IMR-90 (cell line): ENCODE results near the gene TDP2. TPM values are rescaled to one million over a fixed set of nuclear protein-coding genes. Genes with fewer than 3 reads are reported as not detected.

Experiments used
- ATAC-seq: fragments of 200-7000 bp; cut with Tn5 transposase; 2 replicates; pipeline ENCODE4 v1.9.1; 2020; ENCODE audit warnings: low read depth, mild to moderate bottlenecking, moderate library complexity
- BruUV-seq: library from RNA; stranded (reverse); fragments of 400-500 nt; replicated peaks from 2 replicates; lab custom pipeline; 2021; lab: Mats Ljungman, UMichigan
- CTCF ChIA-PET: fragments of 300-600 bp; formaldehyde crosslinking; extraction: SDS; loops from one replicate; lab custom pipeline; 2021; ENCODE audit warnings: antibody characterized with exemption; lab: Yijun Ruan, JAX
- POLR2A ChIA-PET: fragments of 300-600 bp; sonication (Branson Sonifier 250); formaldehyde crosslinking; loops from one replicate; lab custom pipeline; 2022; ENCODE audit warnings: antibody characterized with exemption; ENCODE audit not compliant: unreplicated experiment; lab: Charles Lee
- DNase-seq: peaks from one replicate; pipeline ENCODE4 v3.0.0; 2013
- H2AFZ ChIP-seq: replicated peaks from 2 replicates; pipeline ENCODE3; 2013; ENCODE audit warnings: low read length, mild to moderate bottlenecking; ENCODE audit not compliant: poor library complexity
- H2AK5ac ChIP-seq: 2 replicates; pipeline ENCODE4 v1.6.1; 2013; ENCODE audit warnings: low read depth, low read length, inconsistent platforms
- H2AK9ac ChIP-seq: replicated peaks from 2 replicates; pipeline ENCODE3; 2013; ENCODE audit warnings: mild to moderate bottlenecking, low read depth, low read length, moderate library complexity; ENCODE audit not compliant: poor library complexity
- H2BK120ac ChIP-seq: 2 replicates; pipeline ENCODE4 v1.6.1; 2013; ENCODE audit warnings: low read depth, low read length, inconsistent platforms
- H2BK15ac ChIP-seq: 3 replicates; pipeline ENCODE4 v1.6.1; 2013; ENCODE audit warnings: low read depth, low read length, inconsistent platforms
- H2BK20ac ChIP-seq: 2 replicates; pipeline ENCODE4 v1.6.1; 2013; ENCODE audit warnings: low read depth, mild to moderate bottlenecking, inconsistent platforms, low read length, moderate library complexity
- H2BK5ac ChIP-seq: 2 replicates; pipeline ENCODE4 v1.6.1; 2013; ENCODE audit warnings: mild to moderate bottlenecking, low read depth, low read length, inconsistent platforms; ENCODE audit not compliant: poor library complexity, severe bottlenecking
- H3K14ac ChIP-seq: replicated peaks from 2 replicates; pipeline ENCODE4 v1.6.1; 2013; ENCODE audit warnings: low read depth, low read length, inconsistent platforms
- H3K18ac ChIP-seq: 2 replicates; pipeline ENCODE4 v1.6.1; 2013; ENCODE audit warnings: low read depth, low read length, control low read depth
- H3K23ac ChIP-seq: 2 replicates; pipeline ENCODE4 v1.6.1; 2013; ENCODE audit warnings: low read depth, low read length, inconsistent platforms
- H3K27ac ChIP-seq: 2 replicates; pipeline ENCODE4 v1.5.1; 2013; ENCODE audit warnings: mild to moderate bottlenecking, control low read depth, low read length; ENCODE audit not compliant: insufficient read depth
- H3K27me3 ChIP-seq: 2 replicates; pipeline ENCODE4 v1.6.1; 2013; ENCODE audit warnings: low read length; ENCODE audit not compliant: control insufficient read depth, insufficient read depth
- H3K36me3 ChIP-seq: 2 replicates; pipeline ENCODE4 v1.6.1; 2013; ENCODE audit warnings: low read length, mixed read lengths; ENCODE audit not compliant: control insufficient read depth, insufficient read depth
- H3K4ac ChIP-seq: 2 replicates; pipeline ENCODE4 v1.6.1; 2013; ENCODE audit warnings: low read depth, low read length, inconsistent platforms
- H3K4me1 ChIP-seq: 2 replicates; pipeline ENCODE4 v1.6.1; 2013; ENCODE audit warnings: low read length, mixed read lengths; ENCODE audit not compliant: control insufficient read depth, insufficient read depth
- H3K4me2 ChIP-seq: 2 replicates; pipeline ENCODE4 v1.6.1; 2013; ENCODE audit warnings: low read depth, mild to moderate bottlenecking, control low read depth, low read length, moderate library complexity
- H3K4me3 ChIP-seq: 2 replicates; pipeline ENCODE4 v1.5.1; 2013; ENCODE audit warnings: low read depth, mild to moderate bottlenecking, control low read depth, low read length, moderate library complexity; ENCODE audit not compliant: insufficient read depth
- H3K56ac ChIP-seq: 2 replicates; pipeline ENCODE4 v1.6.1; 2013; ENCODE audit warnings: low read length, inconsistent platforms; ENCODE audit not compliant: insufficient read depth; ENCODE audit errors: extremely low read depth
- H3K79me1 ChIP-seq, 2 experiments: 2 replicates each; pipeline ENCODE4 v1.6.1; 2013; ENCODE audit warnings: low read length in 2 of 2, inconsistent platforms in 1 of 2, low read depth in 1 of 2
- H3K9ac ChIP-seq: 2 replicates; pipeline ENCODE4 v1.6.1; 2013; ENCODE audit warnings: low read depth, low read length, control low read depth
- H3K9me1 ChIP-seq: 2 replicates; pipeline ENCODE4 v1.6.1; 2013; ENCODE audit warnings: low read length, inconsistent platforms; ENCODE audit not compliant: insufficient read depth
- H3K9me3 ChIP-seq: 2 replicates; pipeline ENCODE4 v1.6.1; 2013; ENCODE audit warnings: low read length; ENCODE audit not compliant: control insufficient read depth, insufficient read depth
- H4K20me1 ChIP-seq: 2 replicates; pipeline ENCODE4 v1.6.1; 2013; ENCODE audit warnings: low read length, inconsistent platforms; ENCODE audit not compliant: insufficient read depth
- H4K5ac ChIP-seq: 2 replicates; pipeline ENCODE4 v1.6.1; 2013; ENCODE audit warnings: mild to moderate bottlenecking, low read depth, low read length, control low read depth
- H4K8ac ChIP-seq, 2 experiments: 2 replicates each; pipeline ENCODE4 v1.6.1; 2013; ENCODE audit warnings: low read depth in 2 of 2, low read length in 2 of 2, control low read depth in 1 of 2, inconsistent platforms in 1 of 2
- H4K91ac ChIP-seq: 2 replicates; pipeline ENCODE4 v1.6.1; 2013; ENCODE audit warnings: low read depth, low read length, inconsistent platforms; ENCODE audit not compliant: insufficient read depth
- BHLHE40 ChIP-seq: fragments of 150-350 bp; IDR thresholded peaks from 2 replicates; pipeline ENCODE4 v1.6.1; 2016; ENCODE audit warnings: mild to moderate bottlenecking, low read depth, low read length
- CEBPB ChIP-seq: IDR thresholded peaks from 2 replicates; pipeline ENCODE4 v1.6.1; 2012; ENCODE audit warnings: low read depth, low read length, improper control_type of control experiment
- MAZ ChIP-seq: IDR thresholded peaks from 2 replicates; pipeline ENCODE4 v1.6.1; 2012; ENCODE audit warnings: low read depth, mild to moderate bottlenecking, low read length, improper control_type of control experiment, moderate library complexity, borderline replicate concordance
- NFE2L2 ChIP-seq: fragments of 150-350 bp; IDR thresholded peaks from 2 replicates; pipeline ENCODE4 v1.6.1; 2016; ENCODE audit warnings: low read depth, mild to moderate bottlenecking, low read length
- POLR2A ChIP-seq: IDR thresholded peaks from 2 replicates; pipeline ENCODE4 v1.6.1; 2012; ENCODE audit warnings: mild to moderate bottlenecking, low read depth, low read length
- RCOR1 ChIP-seq: IDR thresholded peaks from 2 replicates; pipeline ENCODE4 v1.6.1; 2012; ENCODE audit warnings: mild to moderate bottlenecking, low read length, improper control_type of control experiment; ENCODE audit not compliant: insufficient replicate concordance
- RFX5 ChIP-seq: IDR thresholded peaks from 2 replicates; pipeline ENCODE4 v1.8.0; 2012; ENCODE audit warnings: low read depth, mild to moderate bottlenecking, low read length, moderate library complexity
- SMC3 ChIP-seq: fragments of 150-350 bp; IDR thresholded peaks from 2 replicates; pipeline ENCODE4 v1.6.1; 2016; ENCODE audit warnings: low read depth, mild to moderate bottlenecking, antibody characterized with exemption, low read length, moderate library complexity
- WGBS, 2 experiments: methylation state at CpG; one replicate each; pipeline versions ENCODE4 v1.1.5 to v1.1.7; 2013; ENCODE audit warnings: missing lambda C conversion rate in 2 of 2; ENCODE audit not compliant: insufficient read length in 1 of 2; ENCODE audit errors: extremely low coverage in 2 of 2; 5-methylcytosine and 5-hydroxymethylcytosine counted together
- dilution Hi-C: fragments of 300-500 bp; cut with HindIII; formaldehyde crosslinking; loops from one replicate; pipeline ENCODE4 v1.14.3; 2018; ENCODE audit warnings: low sequenced_read_pairs; ENCODE audit not compliant: unreplicated experiment
- in situ Hi-C: fragments of 300-500 bp; cut with MboI; formaldehyde crosslinking; loops from 3 replicates; pipeline ENCODE4 v1.14.3; 2019; ENCODE audit warnings: low sequenced_read_pairs, inconsistent platforms, mixed read lengths
- intact Hi-C: fragments of 100-400 bp; cut with micrococcal nuclease; formaldehyde crosslinking; loops from 2 replicates; pipeline ENCODE4 v1.10.0; 2022
- polyA plus RNA-seq, 3 experiments: library from polyadenylated mRNA; depleted of rRNA; stranded (reverse); fragments of >200 nt; gene quantifications; 2 replicates each; pipeline ENCODE4 v1.2.3, GENCODE V29; 2012; ENCODE audit warnings: low replicate concordance in 1 of 3
- total RNA-seq: library from RNA; depleted of rRNA; stranded (reverse); fragments of >200 nt; gene quantifications from 2 replicates; pipeline ENCODE4 v1.2.3, GENCODE V29; 2012
- TF ChIP-seq, protein P1 (sequence below): fragments of 150-350 bp; IDR thresholded peaks from 2 replicates; pipeline ENCODE4 v1.6.1; 2017; ENCODE audit warnings: mild to moderate bottlenecking, antibody characterized with exemption, low read length, low read depth
- TF ChIP-seq, protein P2 (sequence below): fragments of 150-350 bp; IDR thresholded peaks from 2 replicates; pipeline ENCODE4 v1.6.1; 2016; ENCODE audit warnings: low read depth, mild to moderate bottlenecking, low read length, moderate library complexity, borderline replicate concordance
- TF ChIP-seq, protein P3 (sequence below): conservative IDR thresholded peaks from 2 replicates; pipeline ENCODE4 v1.5.1; 2012; ENCODE audit warnings: mild to moderate bottlenecking, low read depth, low read length, improper control_type of control experiment

Gene TDP2
- total and polyA plus RNA-seq, 2 of the 4 experiments (the other 2 are of a cell fraction) = 13.6 to 22.8 TPM

DNA sequence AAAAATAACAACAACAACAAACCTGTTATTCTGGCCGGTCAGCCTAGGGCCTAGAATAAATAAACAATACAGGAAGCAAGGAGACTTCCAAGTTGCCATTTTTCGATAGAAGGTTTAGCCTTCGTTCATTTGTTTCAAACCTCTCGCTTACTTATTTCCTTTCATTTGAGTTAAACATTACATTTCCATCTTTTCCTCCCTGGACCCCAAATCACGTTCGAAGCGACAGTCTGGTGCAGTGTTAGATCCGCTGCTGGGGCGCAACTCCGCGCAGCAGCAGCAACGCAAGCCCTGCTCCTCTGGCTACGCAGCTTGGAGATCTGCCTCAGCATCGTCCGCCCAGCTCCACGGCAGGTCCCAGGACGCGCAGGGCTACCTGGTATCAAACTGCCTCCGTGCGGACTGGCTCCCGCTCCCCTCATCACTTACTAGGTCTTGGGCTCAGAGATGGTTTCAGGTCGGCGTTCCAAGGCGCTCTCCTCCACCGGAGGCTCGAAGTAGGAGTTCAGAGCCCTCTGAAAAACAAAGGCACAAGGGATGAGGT, 530 bp downstream of the TDP2 start:
- Histone ChIP-seq H2BK120ac (peak overlapping the region; percentile 84), H2AK9ac (peak overlapping the region; percentile 91), H3K4me3 (peak overlapping the region; percentile 81), H3K23ac (peak overlapping the region; percentile 99), H3K9me3 (no peaks in the 10 kb centered on the region), H3K4ac (peak overlapping the region; percentile 96), H2BK5ac (peak overlapping the region; percentile 91), H4K20me1 (no peaks in the 10 kb centered on the region), H2BK20ac (0 out of 2 replicates have a peak overlapping the region, but pooled peaks have one; percentile 2), H4K8ac (peak overlapping the region; percentile 89 to 98), H3K4me2 (peak overlapping the region; percentile 78), H2AK5ac (peak overlapping the region; percentile 86), H3K18ac (peak overlapping the region; percentile 80), H3K9ac (peak overlapping the region; percentile 93), H3K9me1 (no peaks in the 10 kb centered on the region; the same call in 1 of the 2 replicates), H3K27ac (peak overlapping the region; percentile 91), H2AFZ (peak overlapping the region; percentile 100), H3K4me1 (peaks cover 2% of the 10 kb centered on the region; the same call in 1 of the 2 replicates), H3K56ac (peak overlapping the region; percentile 92), H3K36me3 (peaks cover 8% of the 10 kb centered on the region), H4K5ac (peak overlapping the region; percentile 93), H3K79me1 (peaks cover 16 to 56% of the 10 kb centered on the region in 2 experiments; a peak in 3 of 4 replicates), H4K91ac (peak overlapping the region; percentile 98), H2BK15ac (peak overlapping the region; percentile 69; the same call in 2 of the 3 replicates), H3K14ac (peak overlapping the region; percentile 98), H3K27me3 (no peaks in the 10 kb centered on the region)
- POLR2A ChIA-PET = no interaction called here
- ATAC-seq (peak; percentile 31), DNase-seq (peak; percentile 35)
- dilution Hi-C loops (no loop called here), in situ Hi-C loops (no loop called here), intact Hi-C loops (no loop called here)
- BruUV-seq = TSS peak; percentile 51
- no peak for TF ChIP-seq NFE2L2
- TF ChIP-seq, protein P1, sequence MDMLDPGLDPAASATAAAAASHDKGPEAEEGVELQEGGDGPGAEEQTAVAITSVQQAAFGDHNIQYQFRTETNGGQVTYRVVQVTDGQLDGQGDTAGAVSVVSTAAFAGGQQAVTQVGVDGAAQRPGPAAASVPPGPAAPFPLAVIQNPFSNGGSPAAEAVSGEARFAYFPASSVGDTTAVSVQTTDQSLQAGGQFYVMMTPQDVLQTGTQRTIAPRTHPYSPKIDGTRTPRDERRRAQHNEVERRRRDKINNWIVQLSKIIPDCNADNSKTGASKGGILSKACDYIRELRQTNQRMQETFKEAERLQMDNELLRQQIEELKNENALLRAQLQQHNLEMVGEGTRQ = no peak
- TF ChIP-seq BHLHE40 = no peak
- TF ChIP-seq RCOR1 = no peak
- TF ChIP-seq CEBPB = no peak
- TF ChIP-seq RFX5 = no peak
- TF ChIP-seq, protein P2, sequence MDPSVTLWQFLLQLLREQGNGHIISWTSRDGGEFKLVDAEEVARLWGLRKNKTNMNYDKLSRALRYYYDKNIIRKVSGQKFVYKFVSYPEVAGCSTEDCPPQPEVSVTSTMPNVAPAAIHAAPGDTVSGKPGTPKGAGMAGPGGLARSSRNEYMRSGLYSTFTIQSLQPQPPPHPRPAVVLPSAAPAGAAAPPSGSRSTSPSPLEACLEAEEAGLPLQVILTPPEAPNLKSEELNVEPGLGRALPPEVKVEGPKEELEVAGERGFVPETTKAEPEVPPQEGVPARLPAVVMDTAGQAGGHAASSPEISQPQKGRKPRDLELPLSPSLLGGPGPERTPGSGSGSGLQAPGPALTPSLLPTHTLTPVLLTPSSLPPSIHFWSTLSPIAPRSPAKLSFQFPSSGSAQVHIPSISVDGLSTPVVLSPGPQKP = no peak
- no peak for TF ChIP-seq MAZ
- TF ChIP-seq POLR2A = no peak
- TF ChIP-seq SMC3 = no peak
- TF ChIP-seq, protein P3, sequence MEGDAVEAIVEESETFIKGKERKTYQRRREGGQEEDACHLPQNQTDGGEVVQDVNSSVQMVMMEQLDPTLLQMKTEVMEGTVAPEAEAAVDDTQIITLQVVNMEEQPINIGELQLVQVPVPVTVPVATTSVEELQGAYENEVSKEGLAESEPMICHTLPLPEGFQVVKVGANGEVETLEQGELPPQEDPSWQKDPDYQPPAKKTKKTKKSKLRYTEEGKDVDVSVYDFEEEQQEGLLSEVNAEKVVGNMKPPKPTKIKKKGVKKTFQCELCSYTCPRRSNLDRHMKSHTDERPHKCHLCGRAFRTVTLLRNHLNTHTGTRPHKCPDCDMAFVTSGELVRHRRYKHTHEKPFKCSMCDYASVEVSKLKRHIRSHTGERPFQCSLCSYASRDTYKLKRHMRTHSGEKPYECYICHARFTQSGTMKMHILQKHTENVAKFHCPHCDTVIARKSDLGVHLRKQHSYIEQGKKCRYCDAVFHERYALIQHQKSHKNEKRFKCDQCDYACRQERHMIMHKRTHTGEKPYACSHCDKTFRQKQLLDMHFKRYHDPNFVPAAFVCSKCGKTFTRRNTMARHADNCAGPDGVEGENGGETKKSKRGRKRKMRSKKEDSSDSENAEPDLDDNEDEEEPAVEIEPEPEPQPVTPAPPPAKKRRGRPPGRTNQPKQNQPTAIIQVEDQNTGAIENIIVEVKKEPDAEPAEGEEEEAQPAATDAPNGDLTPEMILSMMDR = no peak
- WGBS, 2 experiments = 0% methylated on average over 12 of the region's 26 CpGs; no CpG with 5 or more reads in 1 of the 2 experiments
- CTCF ChIA-PET = interaction anchor here (0.6 to 1.0 kb wide), 3 partner anchors 23 to 83 kb away, joined by 3 read pairs; no protein-coding TSS in a partner anchor
